ENCODE measurements around the gene C10orf90.

- TF ChIP-seq CTCF (IDR thresholded peaks at IDR 0.05) (no peak), POLR2A (IDR thresholded peaks at IDR 0.05) (no peak)
Measured at GRCh38 chr10:126433351-126433750, 237.1 kb downstream of the C10orf90 start.
